GM18508 (cell line): ENCODE measurements around the gene GMEB2.
"Not testable (repeated sequence)": the region's sequence is repeated elsewhere in the genome, so short reads cannot be mapped to it uniquely, and the experiment has no call there.

Source experiments
- ATAC-seq: cut with Tn5 transposase; IDR thresholded peaks from one replicate; pipeline ENCODE4 v1.9.1; 2021; ENCODE audit warnings: moderate number of reproducible peaks; ENCODE audit not compliant: insufficient read depth, unreplicated experiment

GMEB2 gene

DNA sequence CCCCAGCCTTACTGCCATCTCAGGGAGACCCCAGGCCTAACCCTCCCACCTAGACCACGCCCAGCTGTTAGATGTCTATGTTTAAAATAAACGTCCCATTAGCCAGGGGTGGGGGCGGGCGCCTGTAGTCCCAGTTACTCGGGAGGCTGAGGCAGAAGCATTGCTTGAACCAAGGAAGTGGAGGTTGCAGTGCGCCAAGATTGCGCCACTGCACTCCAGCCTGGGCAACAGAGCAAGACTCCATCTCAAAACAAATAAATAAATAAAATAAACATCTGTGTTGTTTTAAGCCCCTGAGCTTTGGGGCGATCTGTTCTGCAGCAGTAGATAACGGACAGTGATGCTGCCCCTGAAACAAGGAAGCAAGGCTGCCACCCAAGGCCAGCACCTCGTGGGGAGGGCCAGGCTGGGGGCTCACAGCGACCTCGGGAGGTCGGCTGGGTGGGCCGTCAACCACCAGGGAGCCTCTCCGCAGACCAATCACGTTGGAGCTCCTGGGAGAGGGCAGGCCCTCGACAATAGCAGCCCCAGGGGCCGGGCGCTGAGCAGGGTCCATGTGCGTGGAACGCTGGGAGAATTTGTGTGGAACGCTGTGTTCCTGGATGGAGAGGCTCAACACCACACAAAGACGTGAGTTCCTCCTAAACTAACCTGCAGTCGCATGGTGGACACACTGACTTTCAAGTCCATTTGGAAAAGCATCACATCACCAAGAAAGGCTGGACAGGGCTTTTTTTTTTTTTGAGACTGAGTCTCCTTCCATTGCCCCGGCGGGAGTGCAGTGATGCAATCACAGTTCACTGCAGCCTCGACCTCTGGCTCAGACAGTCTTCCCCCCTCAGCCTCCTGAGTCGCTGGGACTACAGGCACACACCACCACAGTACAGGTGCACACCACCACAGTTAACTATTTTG, 51.8 kb downstream of the GMEB2 start:
- ATAC-seq: no peak

DNA sequence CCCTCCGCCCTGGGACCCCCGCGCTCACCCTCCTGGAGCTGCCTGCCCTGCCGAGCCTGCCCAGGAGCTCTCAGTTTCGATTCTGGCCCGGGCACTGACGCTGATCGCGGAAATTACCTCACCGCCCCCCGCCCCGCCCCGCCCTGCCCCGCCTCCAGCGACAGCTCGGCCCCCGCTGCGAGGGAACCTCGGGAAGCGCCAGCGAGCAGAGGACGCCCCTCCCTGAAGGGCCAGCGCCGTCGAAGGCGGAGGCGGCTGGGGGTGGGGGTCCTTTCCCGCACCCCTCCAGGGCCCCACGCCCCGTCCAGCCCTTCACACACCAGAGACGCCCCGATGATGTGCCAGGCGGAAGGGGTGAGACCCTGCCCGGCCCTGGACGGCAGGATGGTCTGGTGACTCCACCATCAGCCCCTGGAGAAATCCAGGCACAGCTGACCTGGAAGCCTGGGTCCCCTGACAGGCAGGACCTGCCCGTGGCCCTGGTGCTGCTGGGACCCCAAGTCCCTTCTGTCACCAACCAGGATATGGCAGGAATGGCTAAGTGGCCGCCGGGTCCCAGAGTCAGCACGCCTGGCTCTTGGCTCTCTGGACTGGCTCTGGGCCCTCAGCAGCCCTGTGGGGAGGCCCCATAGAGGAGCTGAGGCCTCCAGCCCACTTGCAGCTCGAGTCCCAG, 52.6 kb downstream of the GMEB2 start, which contains the start of gene HELZ2:
Gene HELZ2, minus strand, starts transcription at position 84 of the 673 bp plus-strand sequence. CDS start 1,854 bp downstream, outside the sequence.
- no peak for ATAC-seq

DNA sequence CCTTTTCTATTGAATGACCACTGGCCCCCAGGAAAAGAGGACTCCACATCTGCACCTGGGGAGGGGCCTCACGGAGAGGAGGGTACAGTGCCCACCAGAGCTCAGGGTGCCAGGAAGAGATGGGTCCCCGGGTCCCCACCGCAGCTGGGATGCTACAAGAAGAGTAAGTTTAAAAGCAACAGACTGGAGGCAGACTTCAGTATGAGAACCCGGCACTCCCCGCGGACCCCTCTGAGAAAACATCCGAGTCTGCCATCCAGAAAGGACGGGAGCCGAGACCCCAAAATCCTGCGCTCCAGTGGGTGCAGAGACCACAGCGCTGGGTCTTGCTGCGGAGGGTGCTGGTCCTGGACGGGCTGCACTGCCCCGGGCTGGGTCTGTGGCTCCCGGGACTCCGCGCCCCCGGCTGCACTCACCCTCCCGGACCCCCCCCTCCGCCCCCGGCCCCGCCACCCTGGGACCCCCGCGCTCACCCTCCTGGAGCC, 53.2 kb downstream of the GMEB2 start:
- ATAC-seq: no peak

DNA sequence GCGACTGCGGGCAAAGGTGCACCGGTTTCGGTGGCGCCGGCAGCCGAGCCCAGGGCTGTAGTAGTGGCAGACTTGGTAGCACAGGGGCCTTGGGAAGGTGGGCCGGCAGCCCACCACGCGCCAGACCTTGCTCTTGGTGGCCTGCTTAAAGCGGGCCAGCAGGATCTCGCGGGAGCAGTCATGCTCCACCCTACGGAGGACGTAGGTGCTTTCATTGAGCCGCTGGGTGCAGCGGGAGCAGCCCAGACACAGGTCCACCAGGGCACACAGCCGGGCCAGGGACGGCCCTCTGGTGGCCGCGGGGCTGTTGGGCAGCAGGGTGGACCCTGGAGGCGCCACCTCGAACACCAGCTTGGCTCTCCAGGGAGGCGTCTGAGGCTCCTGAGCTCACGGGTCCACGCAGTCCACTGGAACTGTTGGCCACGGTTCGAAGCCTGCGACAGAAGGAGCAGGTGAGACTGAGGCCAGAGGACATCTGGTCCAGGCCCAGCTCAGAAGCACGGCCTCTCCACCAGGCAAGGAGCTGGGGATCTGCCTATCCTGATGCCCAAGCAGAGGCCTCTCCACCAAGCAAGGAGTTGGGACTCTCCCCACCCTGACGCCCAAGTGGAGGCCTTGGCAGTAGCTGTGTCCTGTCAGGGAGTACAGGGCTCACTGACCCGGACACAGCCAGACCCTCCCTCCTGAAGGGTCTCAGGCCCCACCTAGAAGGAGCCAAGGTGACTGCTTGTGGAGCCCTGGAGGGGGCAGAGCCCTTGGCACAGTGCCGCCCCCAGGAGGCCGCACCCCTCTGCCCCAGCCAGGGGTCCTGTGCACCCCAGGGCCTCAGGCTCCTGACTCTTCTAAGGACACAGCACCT, 53.9 kb downstream of the GMEB2 start:
- ATAC-seq: no peak

DNA sequence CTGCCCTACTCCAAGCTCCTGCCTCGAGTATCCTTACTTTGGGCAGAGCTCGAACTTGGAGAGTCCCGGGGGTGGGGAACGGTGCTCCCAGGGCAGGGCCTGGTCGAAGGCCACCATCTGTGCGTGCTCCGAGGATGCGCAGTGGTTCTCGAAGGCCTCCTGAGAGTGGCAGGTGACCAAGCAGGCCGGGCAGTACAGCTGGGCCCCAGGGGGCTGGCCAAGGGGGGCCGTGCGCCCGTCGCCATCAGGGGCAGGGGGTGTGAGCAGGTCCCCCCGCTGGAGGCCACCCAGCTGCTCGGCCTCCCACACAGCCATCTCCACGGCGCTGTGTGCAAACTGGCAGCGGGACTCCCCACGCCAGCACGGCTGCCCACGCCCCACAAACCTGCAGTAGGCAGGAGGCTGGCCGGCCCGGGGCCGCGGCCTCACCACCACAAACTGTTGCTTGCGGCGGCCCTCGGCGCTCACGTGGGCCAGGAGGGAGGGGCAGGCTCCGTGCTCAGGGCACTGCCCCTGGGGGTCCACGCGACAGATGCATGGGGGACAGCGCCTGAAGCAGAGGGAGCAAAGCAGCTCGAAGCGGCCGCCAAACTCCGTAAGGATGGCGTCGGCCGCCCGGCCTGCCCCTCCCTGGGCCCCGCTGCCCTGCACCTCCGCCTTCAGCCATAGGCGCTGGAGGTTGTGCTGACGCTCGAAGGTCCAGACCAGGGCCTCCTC, 54.7 kb downstream of the GMEB2 start:
- ATAC-seq: no peak

DNA sequence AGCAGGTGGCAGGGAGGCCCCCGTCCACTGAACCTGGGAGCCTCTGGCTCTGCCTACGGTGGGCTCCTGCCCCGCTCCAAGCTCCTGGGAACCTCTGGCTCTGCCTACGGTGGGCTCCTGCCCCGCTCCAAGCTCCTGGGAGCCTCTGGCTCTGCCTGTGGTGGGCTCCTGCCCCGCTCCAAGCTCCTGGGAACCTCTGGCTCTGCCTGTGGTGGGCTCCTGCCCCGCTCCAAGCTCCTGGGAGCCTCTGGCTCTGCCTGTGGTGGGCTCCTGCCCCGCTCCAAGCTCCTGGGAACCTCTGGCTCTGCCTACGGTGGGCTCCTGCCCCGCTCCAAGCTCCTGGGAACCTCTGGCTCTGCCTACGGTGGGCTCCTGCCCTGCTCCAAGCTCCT, 55.8 kb downstream of the GMEB2 start:
- ATAC-seq: not testable (repeated sequence)

DNA sequence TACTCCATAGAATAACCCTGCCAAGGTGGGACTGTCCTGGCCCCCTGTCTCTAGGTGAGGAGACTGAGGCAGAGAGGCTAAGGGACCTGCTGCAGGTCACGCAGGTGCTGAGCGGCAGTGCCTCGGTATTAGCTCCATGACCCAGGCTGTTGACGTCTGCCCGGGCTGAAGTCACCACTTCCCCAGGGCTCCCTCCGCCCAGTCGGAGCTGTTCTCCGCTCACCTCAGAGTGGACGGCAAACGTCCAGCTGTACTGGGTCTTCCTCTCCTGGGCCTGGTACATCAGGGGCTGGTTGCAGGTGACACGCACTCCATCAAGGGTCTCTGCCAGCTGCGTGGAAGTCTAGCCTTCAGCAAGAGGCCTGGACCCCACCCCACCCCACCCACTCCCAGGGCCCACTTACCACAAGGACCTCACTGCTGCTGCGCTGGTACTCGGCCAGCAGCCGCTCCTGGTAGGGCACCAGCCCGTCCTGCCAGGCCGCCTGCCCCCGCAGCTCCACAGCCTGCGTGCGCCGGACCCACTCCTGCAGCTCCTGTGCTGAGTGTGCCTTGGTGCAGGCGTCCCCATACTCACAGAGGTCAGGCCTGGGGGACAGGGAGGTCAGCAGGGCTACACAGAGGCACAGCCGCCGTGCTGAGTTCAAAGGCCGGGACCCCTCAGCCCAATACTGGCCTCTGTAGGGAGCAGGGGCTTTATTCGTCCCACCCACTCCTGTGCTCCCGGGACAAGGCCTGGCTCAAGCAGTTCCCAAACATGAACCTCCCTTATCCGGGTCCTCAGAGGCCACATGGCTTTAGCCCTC, 56.4 kb downstream of the GMEB2 start:
- ATAC-seq: no peak

DNA sequence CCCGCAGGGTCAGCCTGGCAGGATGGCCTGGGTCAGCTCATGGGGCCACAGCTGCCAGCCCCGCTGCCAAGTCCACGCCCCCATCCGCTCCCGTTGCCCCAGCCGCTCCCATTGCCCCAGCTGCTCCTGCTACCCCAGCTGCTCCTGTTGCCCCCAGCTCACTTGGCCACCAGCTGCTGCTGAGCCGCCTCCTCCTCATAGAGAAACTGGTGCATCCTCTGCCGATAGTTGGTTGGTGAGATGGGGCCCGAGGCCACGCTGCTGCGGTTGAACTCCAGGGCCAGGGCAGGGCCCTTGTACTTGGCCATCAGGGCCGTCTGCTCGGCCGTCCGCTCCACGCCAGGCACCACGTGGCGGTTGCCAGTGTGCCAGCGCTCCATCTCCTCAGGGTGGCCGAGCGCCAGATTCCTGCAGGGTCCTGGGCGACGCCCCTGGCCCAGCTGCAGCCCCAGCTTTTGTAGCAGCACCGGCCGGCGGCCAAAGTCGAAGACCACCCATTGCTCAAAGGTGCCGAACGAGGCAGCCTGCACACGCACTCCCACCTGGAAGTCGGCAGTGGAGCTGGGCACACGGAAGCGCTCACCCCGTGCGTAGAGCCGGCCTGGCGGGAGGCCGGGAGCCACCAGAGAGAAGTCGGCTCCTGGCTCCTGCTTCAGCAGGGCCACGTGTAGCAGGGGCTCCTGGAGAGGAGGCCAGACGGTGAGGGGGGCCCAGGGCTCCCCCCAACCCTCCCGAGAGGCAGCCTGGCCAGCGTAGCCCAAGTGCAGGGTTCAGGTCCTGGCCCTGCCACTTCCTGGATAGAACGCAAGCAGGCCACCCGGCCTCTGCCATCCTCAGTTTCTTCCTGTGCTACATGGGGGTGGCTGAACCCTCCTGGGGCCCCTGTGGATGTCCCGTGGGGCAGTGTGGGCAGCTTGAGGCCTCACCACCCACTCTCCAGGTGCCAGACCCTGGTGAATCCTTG, 57.6 kb downstream of the GMEB2 start:
- ATAC-seq: no peak

DNA sequence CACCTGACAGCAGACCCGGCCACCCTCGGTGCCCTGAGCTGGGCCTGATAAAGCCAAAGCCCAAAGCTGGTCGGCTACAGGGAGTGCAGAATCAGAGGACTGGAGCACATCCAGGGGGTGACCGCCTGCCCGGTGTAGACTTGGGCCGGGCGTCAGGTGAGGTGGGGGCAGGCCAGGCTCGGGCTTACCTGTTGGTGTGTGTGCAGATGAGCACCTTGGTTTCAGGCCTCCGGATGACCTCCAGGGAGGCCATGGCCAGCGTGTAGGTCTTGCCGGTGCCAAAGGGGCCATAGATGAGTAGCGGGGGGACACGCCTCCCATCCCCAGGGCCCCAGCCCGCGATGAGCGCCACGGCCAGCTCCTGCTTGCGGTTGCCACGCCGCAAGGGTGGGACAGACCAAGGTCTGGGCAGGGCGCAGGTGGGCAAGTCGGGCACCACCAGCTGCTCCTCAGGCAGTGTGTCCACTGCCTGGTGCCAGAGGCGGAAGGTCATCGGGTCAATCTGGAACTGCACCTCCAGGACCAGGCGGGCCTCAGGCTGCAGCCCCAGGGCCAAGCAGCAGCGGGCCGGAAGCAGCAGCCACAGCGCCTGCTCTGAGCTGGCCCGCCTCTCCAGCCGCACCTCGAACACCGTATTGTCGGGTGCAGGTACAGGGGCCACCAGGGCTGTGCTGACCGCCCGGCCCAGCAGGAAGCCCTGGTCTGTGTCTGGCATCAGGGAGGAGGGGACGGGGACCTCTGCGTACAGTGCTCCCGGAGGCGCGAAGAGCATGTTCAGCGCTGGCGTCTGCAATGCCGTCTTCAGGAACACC, 58.5 kb downstream of the GMEB2 start:
- ATAC-seq: no peak

DNA sequence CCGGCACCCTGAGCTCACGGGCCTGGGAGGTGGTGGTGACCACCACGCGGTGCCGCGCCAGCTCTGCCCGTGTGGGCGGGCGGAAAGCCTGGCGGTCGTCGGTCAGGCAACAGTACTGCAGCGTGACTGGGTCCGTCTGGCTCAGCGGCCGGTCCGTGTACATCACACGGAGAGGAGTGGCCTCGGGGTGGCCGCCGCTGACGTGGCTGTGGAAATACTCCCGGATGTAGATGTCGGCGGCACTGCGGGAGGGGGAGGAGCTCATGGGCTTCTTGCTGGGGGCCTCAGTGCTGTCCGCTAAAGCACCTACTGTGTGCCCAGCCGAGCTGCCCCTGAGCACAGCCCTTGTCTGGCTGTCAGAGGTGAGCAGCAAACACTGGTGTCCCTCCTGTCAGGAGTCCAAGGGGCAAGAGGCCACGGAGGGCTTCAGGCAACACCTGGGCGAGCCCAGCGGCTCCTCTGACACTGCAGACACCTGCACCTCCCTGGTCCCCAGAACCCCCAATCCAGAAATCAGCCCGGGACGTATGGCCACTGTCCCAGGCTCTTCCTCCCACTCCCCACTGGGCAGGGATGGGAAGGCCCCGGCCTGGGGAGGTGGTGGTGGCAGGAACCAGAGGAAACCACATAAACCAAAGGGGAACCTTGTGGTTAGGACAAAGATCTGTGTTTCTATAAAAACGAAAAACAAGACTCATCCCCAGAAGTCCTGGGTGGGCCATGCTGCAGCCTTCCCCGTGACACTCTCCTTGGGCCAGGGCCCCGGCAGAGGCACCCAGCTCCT, 59.3 kb downstream of the GMEB2 start:
- no peak for ATAC-seq

DNA sequence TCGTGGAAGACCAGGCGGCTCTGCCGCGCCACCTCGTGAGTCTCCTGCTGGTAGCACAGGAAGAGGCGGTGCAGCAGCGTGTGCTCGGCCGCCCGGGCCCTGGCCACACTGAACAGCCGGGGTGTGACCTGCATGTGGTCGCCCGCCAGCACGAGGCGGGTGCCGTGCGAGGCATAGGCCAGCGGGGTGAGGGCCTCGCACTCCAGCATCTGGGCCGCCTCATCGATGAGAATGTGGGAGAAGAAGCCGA, 59.8 kb downstream of the GMEB2 start:
- ATAC-seq: no peak

DNA sequence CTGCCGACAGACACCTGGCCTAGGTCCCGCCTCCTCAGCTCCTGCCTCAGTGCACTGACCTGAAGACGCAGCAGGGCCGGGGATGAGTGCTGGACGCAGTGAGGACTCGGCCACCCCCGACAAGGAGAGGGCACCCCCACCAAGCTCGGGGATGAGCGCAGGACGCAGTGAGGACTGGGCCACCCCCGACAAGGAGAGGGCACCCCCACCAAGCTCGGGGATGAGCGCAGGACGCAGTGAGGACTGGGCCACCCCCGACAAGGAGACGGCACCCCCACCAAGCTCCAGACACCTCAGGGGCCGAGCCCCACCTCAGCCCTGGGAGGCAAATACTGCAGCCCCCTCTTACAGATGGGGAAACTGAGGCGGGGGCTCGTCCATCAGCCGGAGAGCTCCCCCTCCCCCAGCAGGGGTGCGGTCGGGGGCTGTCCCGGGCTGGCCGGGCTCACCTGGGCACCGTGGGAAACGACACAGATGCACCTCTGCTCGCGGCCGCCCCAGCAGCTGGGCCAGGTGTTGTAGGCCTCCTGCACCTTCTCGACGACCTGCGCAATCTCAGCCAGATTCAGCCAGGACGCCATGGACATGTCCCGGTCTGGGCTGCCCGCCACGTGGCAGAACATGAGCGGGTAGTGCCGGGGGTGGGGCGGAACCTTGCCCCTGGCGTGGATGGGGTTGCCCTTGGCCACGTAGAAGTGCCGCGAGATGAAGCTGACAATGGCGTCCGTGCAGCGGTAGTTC, 60.3 kb downstream of the GMEB2 start:
- ATAC-seq: no peak

DNA sequence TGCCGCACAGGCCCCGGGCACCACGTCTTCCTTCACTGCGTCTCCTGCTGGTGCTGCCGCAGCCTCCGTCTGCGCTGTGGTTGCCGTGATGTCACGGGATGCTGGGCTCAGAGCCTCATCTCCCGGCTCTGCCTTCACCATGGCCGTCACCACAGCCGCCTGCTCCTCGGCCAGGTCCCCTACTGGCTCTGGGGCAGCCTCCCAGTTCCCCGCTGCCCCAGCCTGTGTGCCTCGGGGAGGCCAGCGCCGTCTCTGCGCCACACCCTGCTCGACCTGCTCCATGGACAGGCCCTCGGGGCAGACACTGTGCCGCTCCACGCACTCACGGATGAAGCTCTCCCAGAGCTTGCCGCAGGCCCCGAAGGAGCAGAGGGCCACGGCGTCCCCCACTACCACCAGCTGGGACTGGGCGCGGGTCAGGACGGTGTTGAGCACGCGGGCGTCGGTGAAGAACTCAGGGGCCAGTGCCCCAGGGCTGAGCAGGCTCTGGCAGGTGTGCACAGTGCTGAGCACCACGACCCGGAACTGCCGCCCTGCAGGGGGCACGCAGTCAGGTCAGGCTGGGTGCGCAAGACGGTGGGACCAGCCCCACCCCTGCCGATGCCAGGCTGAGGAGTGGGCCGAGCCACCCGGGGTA, 61.1 kb downstream of the GMEB2 start:
- ATAC-seq: no peak

DNA sequence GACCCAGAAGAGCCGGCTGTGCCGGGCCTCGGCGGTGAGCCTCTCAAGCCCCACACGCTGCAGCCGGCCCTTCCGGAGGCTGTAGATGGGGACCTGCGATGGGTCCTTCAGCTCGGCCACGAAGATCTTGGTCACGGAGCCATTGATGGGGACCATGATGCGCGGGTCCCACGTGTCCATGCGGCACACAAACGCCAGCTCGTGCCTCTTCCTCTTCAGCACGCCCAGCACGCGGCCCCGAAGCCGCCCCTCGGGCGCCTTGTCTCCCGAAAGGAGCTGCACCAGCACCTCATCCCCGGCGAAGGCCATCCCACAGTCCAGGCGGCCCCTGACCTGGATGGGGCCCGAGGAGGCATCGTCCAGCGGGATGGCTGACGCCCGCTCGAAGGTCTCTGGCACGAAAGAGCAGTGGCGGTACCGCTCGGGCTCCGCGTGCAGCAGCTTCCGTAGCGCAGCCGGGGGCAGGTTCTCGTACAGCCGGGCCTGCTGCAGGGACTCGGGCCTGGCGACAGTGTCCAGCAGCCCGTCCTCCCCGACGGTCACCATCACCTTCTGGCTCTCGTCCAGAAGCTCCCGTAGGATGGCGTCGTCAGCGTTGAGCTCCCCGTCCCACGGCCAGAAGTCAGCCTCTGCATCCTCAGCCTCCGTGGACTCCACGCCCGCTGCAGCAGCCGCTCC, 61.7 kb downstream of the GMEB2 start:
- no peak for ATAC-seq
